NCI-H2029 (cell line): Measurements from ENCODE around the gene TAS2R40.
"Not testable (repeated sequence)": the region's sequence is repeated elsewhere in the genome, so short reads cannot be mapped to it uniquely, and the experiment has no call there.

ENCODE experiments used
- DNase-seq: peaks from one replicate; lab custom pipeline; 2025; lab: John Stamatoyannopoulos, UW

Gene TAS2R40

GRCh38 chr7:143250199-143250598, 28.4 kb downstream of the TAS2R40 start:
- DNase-seq, result no peak

- DNase-seq, result no peak
These were observed 29.0 kb downstream of the TAS2R40 start for GRCh38 chr7:143250822-143251221.

GRCh38 chr7:143252006-143252405, 30.2 kb downstream of the TAS2R40 start:
- no peak for DNase-seq

GRCh38 chr7:143255564-143255963, 33.7 kb downstream of the TAS2R40 start:
- no peak for DNase-seq

- no peak for DNase-seq
These were observed 34.5 kb downstream of the TAS2R40 start for GRCh38 chr7:143256325-143256724.

GRCh38 chr7:143256932-143257331, 35.1 kb downstream of the TAS2R40 start:
- DNase-seq, result no peak

- DNase-seq, result no peak
These were observed 35.7 kb downstream of the TAS2R40 start for GRCh38 chr7:143257501-143257900.

GRCh38 chr7:143258831-143259230, 37.0 kb downstream of the TAS2R40 start:
- no peak for DNase-seq

- no peak for DNase-seq
These were observed 37.9 kb downstream of the TAS2R40 start for GRCh38 chr7:143259765-143260164.

- DNase-seq, result no peak
These were observed 40.1 kb downstream of the TAS2R40 start for GRCh38 chr7:143261901-143262300.

GRCh38 chr7:143263266-143264195, 41.7 kb downstream of the TAS2R40 start, which contains the start of gene GSTK1:
TSS of gene GSTK1 (plus strand) at chr7:143263441. CDS start at chr7:143263514, 73 bp downstream.
- peak; percentile 45 for DNase-seq

- DNase-seq, result not testable (repeated sequence)
These were observed 42.3 kb downstream of the TAS2R40 start for GRCh38 chr7:143264196-143264568.

- DNase-seq, result no peak
These were observed 43.3 kb downstream of the TAS2R40 start for GRCh38 chr7:143265017-143265693.

GRCh38 chr7:143269251-143269650, 47.4 kb downstream of the TAS2R40 start:
- no peak for DNase-seq

- no peak for DNase-seq
These were observed 49.4 kb downstream of the TAS2R40 start for GRCh38 chr7:143271240-143271639.
